Right lobe of liver (tissue), 4 donors: ENCODE results near the gene HBQ1.

Experiments
- CTCF ChIP-seq, 4 donors: fragments of 200-600 bp in 3 of 4; fragments of 450-650 bp in 1 of 4; IDR thresholded peaks; one replicate each; pipeline versions ENCODE4 v1.5.1 to v1.8.0; 2016 to 2022; ENCODE audit warnings: antibody characterized with exemption in 4 of 4, mild to moderate bottlenecking in 2 of 4
- POLR2A ChIP-seq: fragments of 450-650 bp; IDR thresholded peaks from one replicate; pipeline ENCODE4 v1.6.1; 2017; ENCODE audit warnings: antibody characterized with exemption, mild to moderate bottlenecking
- donor health status: DM: no; HTN: no; CAD: no.
- donor health status: DM: no; HTN: no; CAD: no.
- donor health status: DM: no; HTN: yes; CAD: no.

DNA sequence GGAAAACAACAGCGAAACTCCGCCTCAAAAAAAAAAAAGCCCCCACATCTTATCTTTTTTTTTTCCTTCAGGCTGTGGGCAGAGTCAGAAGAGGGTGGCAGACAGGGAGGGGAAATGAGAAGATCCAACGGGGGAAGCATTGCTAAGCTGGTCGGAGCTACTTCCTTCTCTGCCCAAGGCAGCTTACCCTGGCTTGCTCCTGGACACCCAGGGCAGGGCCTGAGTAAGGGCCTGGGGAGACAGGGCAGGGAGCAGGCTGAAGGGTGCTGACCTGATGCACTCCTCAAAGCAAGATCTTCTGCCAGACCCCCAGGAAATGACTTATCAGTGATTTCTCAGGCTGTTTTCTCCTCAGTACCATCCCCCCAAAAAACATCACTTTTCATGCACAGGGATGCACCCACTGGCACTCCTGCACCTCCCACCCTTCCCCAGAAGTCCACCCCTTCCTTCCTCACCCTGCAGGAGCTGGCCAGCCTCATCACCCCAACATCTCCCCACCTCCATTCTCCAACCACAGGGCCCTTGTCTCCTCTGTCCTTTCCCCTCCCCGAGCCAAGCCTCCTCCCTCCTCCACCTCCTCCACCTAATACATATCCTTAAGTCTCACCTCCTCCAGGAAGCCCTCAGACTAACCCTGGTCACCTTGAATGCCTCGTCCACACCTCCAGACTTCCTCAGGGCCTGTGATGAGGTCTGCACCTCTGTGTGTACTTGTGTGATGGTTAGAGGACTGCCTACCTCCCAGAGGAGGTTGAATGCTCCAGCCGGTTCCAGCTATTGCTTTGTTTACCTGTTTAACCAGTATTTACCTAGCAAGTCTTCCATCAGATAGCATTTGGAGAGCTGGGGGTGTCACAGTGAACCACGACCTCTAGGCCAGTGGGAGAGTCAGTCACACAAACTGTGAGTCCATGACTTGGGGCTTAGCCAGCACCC, 5.0 kb upstream of the HBQ1 start:
- TF ChIP-seq POLR2A (no peak), CTCF (IDR thresholded peaks at IDR 0.05) (no peak)
